GM21528 (cell line): Measurements from ENCODE around the gene PCOLCE2.
"Not testable (repeated sequence)": the region's sequence is repeated elsewhere in the genome, so short reads cannot be mapped to it uniquely, and the experiment has no call there.

ENCODE experiments used
- ATAC-seq: cut with Tn5 transposase; IDR thresholded peaks from one replicate; pipeline ENCODE4 v1.9.1; 2021; ENCODE audit warnings: mild to moderate bottlenecking, moderate library complexity; ENCODE audit not compliant: unreplicated experiment, low FRiP score

PCOLCE2 gene

DNA sequence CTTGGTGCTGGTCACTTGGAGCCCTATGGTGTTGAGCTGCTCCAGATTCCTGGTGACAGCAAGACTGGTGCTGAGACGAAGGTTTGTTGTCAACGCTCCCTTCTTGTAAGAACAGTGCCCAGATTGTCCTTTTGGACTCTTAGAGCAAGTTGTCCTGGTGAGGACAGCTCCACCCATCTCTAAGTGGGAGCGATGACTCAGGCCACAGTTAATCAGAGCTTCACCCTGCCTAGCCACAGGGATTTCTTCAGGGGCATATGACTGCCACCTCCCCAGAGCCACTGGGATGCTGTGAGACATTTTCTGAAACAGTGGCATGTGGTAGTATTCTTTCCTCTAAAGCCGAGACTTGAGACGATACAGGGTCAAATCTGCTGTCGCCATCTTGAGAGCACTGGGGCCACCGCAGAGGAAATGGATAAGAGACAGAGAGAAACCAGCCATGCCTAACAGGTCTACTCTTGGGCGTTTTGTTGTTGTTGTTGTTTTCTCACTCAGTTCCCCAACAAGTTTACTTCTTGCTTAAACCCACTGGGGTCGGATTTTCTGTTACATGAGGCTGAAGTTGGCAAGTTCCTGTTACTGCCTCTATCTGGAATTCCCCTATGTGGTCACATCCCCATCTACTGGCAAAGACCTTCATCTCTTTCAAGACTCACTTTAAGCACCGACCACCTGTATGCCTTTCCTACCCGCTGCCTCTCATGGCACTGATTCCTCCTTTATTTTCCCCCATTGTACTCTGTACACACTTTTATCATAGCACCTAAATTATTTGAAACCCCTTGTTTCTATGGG, 16.0 kb upstream of the PCOLCE2 start:
- no peak for ATAC-seq

DNA sequence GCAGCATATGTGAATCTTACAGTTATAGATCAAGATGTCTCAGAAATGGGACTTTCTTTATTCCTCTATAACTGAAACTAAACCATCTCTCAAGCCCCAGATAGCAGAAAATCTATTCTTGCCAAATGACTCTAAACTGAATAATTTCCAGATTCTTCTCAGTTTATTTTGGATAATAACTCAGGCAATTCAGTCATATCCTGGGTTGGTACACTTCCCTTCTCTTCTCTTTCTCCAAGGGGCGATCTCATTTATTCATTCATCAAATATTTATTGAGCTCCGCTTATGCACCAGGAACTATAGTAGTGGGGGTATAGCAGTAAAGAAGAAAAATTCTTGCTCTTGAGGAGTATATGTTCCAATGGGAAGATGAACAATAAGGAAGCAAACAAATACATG, 13.5 kb upstream of the PCOLCE2 start:
- no peak for ATAC-seq

DNA sequence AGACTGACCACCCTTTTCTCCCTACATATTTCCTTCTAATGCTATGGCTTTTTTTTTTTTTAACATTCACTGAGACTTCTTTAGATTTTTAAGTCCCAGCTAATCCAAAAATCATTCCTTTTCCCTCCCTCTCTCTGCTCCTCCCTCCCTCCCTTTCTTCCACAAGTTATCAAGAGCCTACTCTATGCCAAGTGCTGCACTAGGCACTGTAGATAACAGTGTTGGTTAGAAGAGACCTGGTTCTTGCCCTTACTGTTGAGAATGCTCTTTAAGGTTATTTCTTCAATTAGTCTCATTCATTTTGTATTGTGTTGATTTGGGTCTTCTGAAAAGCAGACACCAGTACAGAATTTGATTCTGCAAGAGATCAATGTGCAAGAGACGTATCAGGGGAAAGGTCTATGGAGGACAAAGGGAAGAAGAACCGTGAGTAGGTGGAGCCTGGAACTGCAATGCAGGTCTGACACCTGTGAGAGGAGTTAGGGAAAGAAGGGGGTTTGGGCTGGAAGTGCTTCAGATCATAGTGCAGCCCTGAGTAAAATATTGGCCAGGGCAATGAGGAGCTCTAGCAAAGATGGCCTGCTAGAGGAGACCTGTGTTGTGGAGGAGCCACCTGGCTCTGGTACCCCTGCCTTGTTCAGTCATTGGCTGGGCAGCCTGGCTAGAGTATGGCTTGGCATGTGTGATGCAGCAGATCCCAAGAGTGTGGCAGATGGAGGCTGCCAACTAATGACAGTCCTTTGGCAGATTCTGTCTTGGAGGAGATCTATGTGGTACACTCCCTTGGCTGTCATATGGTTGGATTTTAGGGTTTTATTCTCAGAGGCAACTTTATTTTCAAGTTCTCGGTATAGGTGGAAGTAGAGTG, 9.7 kb upstream of the PCOLCE2 start:
- ATAC-seq = no peak

DNA sequence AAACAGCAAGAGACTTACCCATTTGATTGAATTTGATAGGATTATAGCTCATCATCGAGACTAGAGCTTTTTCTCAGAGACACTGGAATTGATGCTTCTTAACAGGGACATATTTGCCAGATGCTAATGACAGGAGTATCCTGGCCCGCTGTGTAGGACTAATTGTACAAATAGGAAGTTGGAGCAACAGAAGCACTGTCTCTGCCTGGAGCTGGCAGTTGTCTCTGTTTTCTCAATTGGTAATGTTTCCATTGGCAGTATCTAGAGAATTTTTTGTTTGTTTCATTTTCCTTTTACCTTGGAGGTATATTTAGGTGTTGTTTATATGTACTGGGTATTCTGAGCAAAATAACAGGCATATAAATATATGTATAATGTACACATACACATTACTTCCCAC, 8.9 kb upstream of the PCOLCE2 start:
- no peak for ATAC-seq

DNA sequence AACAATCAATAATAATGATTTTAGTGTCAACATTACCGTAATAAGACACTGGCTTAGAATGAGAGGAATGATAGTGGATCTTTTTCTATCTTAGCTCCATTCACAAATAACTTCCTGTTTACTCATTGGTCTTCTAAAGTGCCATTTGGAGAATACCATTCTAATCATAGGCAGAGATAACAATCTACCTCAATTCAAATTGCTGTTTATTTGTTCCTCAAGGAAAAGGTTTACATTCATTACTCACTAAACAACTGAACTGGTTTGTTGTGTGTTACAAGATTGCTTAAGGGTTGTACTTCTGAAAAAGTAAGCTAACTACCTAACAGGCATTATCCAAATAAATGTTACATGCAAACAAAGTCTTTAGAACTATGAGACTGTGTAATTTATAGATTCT, 8.1 kb upstream of the PCOLCE2 start:
- no peak for ATAC-seq

DNA sequence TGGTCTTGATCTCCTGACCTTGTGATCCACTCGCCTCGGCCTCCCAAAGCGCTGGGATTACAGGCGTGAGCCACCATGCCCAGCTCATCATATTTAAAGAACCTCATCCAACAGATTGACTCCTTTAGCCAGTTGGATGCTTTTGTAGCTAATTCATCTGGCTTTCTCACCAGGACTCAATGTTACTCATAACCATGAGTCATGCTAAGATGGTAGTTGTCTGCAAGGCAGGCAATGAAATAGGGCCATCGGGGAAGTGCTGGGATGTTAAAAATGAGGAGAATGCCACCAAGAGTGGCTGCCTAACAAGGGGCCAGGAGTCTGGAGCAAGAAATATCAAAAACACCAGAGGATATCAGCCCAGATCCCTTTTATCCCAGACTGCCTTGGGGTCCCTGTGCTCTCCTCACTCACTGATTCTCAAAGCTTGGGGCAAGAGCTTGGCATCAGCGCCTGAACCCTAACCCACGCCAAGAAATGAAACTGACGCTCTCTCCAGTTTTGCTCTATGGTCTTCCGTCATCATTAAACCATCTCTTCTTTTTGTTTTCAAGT, 7.4 kb upstream of the PCOLCE2 start:
- ATAC-seq = no peak

DNA sequence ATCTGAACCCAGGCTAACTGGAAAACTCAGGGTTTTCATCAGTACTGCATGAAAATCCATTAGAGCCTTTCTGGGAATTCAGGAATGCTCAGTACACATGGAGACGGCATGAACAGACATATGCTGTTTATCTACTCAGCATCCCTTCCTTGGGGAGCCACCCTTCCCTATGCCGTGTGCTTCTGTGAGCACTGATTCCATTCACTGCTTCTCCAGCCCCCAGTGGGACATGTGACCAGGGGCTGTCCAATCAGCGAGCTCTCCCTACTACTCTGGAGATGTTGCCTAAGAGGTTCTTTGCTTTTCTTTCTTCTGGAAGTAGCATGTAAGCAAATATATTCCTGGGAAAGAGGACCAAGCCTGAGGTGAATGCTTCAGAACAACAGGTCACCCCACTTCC, 5.6 kb upstream of the PCOLCE2 start:
- ATAC-seq = no peak

DNA sequence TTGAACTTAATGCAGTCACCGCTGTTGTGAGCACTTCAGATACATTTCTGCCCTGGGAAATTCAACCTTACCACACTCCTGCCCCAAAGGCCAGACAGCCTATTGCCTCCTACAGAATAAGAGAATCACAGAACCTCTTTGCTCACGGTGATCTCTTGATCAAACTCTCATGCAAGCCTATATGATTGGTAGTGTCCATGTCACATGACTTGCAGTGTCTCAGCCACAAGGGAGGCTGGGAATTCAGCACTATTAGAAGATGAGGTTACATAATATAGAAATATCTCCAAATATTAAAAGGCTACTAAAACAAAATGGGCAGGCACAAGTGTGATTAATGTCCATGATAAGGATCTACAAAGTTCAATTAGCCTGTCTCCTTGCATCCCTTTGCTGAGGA, 3.8 kb upstream of the PCOLCE2 start:
- ATAC-seq = no peak

DNA sequence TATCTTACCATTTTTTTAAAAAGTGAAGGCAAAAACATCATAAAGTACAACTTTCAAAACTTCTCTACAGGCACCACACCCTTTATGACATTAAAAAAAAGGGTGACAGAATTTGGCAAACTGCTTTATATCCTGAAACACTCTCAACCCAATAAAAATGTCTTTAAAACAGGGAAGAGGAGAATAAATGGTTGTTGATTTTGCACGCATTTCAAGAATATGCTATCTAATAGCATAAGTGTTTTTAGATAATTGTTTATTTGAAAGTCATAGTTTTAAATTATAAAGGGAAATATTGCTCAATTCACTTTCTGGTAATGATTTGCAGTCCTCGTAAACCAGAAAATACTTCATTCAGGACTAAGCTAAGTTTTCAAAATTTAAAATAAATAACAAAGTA, 1.7 kb upstream of the PCOLCE2 start:
- ATAC-seq = no peak

DNA sequence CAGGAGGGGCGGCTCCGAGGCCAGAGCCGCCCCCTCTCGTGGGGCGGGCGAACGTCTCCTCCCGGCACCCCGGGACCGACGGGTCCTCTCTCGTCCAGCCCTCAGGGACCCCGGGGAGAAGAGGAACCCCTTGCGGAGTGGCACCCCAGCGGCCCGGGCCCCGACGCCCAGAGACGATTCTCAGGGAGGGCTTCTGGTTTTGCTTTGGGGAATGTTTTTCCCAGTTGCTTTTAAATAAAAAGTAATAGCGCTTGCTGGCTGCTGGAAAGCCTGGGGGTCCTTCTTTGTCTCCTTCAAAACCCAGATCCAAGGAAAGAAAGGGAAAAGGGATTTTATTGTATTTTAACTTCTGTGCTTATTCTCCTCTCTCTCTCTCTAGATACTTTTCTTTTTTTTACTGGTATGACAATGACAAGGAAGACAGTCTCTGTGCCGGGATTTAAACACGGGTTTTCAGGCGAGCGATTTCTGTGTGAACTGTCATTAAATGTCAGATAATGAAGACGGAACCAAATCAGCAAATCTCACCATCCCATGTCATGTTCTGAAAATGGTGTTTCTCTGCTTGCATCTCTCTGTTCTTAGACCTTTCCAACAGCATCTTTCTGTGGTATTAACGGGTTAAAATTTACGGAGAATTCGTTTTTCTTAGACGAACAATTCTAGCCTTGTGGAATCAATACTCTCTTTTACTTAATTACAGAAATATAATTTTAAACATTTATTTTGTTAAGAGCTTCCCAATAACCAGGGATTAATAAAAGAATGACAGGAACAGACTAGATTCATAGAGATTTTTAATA, 530 bp upstream of the PCOLCE2 start:
- ATAC-seq = no peak

DNA sequence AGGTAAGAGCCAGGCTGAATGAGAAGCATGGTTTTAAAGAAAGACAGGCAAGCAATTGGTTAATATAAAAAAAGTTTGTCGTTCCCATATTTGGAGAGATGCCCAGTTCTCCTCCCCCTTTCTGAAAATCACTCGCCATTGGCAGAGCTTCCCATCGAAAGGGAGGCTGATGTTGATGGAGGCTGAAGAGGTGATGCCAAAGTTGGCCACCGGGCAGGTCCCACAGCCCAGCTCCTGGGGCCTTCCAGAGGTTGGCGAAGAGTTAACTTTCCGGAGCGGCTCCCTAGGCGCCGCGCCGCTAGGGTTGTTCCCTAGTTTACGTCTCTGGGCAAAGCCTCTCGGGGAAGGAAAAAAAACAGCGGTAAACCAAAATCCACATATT, 793 bp downstream of the PCOLCE2 start:
- no peak for ATAC-seq

DNA sequence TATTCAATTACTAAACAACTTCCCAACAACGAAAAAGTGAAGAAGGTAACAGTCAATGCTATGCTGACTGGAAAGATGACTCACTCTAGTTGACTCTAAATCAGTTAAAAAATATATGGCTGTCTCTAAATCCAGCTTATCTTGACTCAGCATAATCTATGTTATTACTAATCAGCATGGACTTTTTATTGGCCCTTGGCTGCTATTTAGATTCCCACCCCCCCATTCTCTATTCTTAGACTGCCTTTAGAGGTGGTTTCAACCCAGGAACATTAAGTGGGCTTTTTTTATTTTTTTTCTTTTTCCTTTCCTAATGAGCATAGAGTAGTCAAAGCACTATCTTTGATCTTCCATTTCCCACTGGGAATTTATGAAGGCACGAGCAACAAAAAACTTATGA, 1.9 kb downstream of the PCOLCE2 start:
- ATAC-seq = no peak

DNA sequence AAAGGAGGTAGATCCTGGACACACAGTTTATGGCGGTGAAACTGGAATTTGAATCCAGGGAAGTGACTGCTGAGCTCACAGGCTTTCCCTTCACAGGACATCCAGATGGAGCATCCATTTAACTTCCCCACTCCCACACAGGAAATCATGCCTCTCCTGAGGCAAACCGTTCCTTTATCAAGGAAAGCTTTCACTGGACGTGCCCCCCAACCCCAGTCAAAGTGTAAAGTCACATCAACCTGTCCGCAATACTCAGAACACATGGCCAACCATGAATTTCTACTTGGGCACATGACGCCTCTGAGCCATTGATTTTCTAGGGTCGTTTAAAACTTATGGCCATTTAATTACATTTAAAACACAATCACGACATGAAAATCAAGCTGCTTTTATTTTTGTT, 2.9 kb downstream of the PCOLCE2 start:
- ATAC-seq = no peak

DNA sequence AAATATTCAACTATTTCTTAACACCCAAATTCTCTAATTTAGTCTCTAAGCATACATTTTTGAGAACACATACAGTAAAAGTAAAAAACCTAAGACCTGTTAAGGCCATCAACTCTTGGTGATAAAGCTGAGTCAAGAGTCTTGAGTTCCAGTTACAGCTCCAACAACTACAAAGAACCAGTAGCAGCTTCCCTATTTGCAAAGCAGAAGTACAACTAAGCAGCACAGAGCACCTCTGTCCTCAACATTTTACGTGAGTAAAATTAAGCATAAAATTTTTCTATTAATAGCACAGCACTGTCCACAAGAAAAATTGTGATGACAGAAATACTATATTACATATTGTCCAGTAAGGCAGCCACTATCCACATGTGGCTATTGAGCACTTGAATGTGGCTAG, 4.4 kb downstream of the PCOLCE2 start:
- no peak for ATAC-seq

DNA sequence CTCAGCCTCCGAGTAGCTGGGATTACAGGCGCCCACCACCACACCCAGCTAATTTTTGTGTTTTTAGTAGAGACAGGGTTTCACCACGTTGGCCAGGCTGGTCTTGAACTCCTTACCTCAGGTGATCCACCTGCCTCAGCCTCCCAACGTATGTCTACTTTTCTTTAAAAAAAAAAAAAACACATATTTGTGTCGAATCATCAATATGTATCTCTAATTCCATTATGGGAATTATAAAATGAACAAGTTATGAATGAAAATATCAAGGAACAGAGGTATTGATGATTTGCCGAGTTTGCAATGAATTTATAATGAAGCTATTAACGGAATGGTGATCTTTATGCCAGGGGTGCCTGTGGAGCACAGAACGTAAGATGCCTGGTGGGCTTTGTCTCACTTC, 5.3 kb downstream of the PCOLCE2 start:
- ATAC-seq = not testable (repeated sequence)

DNA sequence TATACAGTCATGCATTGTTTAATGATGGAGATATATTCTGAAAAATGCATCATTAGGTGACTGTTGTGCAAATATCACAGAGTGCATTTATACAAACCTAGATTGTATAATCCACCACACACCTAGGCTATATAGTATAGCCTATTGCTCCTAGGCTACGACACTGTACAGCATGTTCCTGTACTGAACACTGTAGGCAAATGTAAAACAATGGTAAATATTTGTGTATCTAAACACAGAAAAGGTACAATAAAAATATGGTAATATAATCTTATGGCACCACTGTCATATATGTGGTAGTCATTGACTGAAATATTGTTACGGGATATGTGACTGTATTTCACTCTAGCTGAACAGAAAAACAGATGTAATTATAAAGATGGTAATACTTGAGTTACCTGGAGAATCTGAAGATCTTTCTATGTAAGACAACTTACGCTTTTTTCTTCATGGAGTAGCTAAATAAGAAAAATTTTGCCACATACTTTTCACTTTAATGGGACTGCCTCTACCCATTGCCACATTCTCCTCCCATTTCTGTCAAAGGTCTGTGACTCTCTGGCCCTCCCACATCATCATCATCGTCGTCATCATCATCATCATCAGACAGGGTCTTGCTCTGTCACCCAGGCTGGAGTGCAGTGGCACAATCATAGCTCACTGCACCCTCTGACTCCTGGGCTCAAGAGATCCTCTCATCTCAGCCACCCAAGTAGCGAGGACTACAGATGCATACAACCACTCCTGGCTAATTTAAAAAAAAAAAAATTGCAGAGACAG, 7.2 kb downstream of the PCOLCE2 start:
- no peak for ATAC-seq

DNA sequence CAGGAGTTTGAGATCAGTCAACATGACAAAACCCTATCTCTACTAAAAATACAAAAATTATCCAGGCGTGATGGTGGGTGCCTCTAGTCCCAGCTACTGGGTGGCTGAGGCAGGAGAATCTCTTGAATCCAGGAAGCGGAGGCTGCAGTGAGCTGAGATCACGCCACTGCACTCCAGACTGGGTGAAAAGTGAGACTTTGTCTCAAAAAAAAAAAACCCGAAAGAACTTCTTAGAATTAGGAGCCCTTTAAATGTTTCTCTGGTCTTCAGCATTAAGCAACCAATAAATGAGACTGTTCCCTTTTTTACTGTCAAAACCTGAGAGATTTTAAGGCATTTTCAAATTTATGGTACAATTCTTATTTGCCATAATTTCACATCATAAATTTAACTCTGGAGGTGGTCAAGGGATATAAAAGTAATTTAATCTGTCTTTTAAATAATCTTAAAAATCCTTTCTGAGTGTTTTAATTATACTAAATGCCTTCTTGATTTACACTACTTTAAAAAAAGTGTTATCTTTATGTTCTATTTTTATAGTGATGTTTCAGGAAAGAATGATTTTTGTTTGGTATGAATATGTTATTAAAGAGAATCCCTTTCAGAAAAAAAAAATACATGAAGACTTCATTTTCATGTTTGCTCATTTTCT, 10.1 kb downstream of the PCOLCE2 start:
- ATAC-seq = no peak

DNA sequence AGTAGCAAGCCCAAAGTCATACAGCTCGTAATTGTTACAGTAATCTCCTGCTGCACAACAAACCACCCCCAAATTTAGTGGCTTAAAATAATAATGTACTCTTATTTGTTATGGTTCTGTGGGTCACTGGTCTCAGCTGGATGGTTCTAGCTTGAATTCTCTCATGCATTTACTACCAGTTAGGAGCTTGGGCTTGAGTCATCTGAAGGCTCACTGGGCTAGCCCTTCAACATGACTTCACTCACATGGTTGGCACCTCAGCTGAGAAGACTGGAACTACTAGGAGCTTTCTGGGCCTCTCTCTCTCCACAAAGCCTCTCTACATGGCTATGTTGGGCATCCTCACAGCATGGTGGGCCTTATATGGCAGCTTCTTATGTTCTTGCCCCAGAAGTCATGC, 12.5 kb downstream of the PCOLCE2 start:
- ATAC-seq = no peak

DNA sequence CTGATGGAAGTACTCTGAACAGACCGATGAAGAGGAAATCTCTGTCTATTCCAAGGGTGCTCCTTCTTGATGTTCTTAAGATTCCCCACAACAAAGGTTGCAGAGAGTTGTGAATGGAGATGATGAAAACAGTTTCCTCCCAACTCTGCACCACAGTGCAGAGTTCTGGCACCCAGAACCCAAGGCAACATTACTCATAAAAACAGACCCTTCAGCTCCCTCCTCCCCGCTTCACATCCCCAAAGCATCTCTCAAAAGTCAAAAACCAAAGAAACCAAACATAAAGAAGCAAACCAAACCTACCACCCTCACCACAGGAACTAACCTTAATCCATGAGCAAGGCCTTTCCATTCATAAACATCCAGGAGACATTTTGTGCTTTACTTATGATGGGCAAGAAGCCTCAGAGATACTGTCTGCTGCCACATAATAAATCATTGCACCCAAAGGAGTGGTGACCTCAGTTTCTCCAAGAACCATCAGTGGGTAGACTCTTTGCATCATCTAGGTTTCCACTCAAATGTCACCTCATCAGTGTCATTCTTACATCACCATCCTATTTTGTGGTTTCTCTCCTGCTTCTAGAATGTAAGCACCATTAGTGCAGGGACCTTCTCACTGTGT, 13.2 kb downstream of the PCOLCE2 start:
- no peak for ATAC-seq
